HG03354 (cell line): ENCODE data around the gene PPP2R5C.
"Not testable (repeated sequence)": the region's sequence is repeated elsewhere in the genome, so short reads cannot be mapped to it uniquely, and the experiment has no call there.

Experiments used
- ATAC-seq: cut with Tn5 transposase; IDR thresholded peaks from one replicate; pipeline ENCODE4 v1.9.1; 2021; ENCODE audit warnings: mild to moderate bottlenecking; ENCODE audit not compliant: unreplicated experiment, poor library complexity, severe bottlenecking

The PPP2R5C gene

DNA sequence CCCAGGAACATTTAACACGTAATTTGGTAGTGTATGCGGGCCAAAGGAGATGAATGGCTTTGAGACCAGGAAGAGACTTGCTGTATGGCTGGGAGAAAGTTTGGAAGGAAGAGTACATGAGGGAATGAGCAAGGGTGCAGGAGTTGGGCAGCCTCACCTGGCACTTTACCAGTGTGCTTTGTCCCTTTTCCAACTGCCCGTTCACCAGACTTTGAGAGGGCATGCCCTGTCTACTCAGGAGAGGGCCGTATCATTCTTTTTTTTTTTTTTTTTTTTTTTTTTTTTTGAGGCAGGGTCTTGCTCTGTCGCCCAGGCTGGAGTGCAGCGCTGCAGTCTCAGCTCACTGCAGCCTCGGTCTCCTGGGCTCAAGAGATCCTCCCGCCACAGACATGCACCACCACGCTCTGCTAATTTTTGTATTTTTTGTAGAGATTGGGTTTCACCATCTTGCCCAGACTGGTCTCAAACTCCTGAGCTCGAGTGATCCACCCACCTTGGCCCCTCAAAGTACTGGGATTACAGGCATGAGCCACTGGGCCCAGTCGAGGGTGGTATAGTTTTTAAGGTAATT is 209.4 kb downstream of the PPP2R5C start:
- ATAC-seq, result no peak

DNA sequence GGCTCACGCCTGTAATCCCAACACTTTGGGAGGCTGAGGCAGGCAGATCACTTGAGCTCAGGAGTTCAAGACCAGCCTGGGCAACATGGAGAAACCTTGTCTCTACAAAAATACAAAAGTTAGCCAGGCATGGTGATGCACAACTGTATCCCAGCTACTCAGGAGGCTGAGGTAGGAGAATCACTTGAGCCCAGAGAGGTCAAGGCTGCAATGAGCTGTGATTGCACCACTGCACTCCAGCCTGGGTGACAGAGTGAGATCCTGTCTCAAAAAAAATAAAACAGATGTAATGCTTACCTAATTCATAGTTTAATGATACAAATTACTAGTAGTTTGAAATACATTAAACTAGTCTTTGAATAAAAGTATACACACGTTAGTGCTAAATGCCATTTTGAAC is 209.9 kb downstream of the PPP2R5C start:
- not testable (repeated sequence) for ATAC-seq

DNA sequence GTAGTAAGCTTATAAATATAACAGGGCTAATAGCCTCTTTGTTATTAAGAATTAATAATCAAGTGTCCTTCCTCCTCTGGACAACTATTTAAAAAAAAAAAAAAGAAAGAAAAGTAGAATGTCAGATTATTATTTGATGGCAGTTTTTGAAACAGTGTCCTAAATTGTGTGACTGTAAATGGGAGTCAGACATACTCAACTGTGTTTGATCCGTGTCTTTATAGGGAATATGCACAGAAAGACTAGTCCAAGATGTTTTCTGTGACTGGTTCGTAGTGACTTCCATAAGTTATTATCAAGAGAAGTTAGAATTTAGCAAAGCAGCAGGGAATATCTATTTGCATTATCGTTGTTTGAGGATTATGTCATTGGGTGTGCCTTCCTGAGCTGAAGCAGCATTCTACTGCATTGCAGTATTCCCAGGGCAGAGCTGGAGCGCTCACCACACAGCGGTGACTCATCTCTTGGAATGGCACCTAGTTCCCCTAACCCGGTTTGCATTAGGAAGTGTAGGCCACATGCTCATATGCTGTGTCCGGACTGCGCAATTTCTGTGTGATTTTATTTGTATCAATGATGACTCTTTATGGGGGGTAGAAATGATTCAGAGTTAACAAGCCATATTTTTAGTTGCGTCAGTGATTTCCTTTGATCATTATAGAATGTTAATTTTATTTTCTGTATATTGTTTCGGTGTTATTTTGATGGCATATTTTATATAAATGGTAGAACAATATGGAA is 210.8 kb downstream of the PPP2R5C start:
- ATAC-seq, result no peak

DNA sequence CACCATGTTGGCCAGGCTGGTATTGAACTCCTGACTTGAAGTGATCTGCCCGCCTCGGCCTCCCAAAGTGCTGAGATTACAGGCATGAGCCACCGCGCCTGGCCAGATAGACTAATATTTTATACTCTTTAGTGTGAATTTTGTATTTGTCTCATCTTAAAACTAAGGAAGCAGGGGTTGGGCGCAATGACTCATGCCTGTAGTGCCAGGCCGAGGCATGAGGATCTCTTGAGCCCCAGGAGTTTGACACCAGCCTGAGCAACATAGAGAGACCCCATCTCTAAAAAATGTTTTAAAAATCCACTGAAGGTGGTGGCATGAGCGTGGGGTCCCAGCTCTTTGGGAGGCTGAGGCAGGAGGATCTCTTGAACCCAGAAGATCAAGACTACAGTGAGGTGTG is 211.8 kb downstream of the PPP2R5C start:
- ATAC-seq, result no peak

DNA sequence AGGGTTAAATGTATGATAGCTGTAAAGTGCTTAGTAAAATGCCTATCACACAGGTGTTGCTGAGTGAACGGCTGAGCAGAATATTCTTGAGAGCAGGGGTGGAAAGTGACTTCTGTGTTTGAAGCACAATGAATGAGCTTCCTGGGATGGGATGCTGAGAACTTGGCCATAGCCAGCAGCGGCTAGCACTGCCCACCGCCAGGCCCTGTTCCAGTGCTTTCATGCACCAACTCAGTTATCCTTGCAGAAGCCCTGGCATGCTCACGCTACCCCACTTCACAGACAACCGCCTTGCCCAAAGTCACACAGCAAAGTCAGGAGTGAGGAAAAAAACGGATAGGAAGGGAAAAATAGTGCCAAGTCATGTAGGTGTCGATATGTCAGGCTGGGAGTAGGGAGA is 213.7 kb downstream of the PPP2R5C start:
- ATAC-seq, result no peak
